ENCODE measurements around the gene KCNIP1.

KCNIP1 gene

DNA sequence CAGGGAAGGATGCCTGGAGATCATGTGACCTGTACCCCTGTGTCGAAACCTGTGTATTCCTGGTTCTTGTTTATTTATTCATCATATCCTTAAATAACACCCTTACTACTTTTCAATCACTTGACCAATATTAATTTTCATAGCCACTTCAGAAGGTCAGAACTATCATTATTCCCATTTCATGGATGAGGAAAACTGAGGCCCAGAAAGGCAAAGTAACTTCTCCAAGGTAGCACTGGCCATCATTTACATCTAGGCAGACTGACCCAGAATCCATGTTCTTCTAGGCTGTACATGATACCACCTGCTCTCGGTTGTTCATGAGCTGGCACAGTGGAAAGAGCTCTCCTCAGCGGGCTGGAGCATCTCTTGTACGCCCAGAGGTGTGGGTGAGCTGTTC, 49.4 kb downstream of the KCNIP1 start:
- H3K36me3 ChIP-seq (ENCODE audit: insufficient read depth, low read length): no peaks in the 10 kb centered on the region
- H3K4me3 ChIP-seq (ENCODE audit: low read length): no peak overlapping the region
- 96% methylated on average over 4 of the region's 4 CpGs for WGBS
- H3K4me1 ChIP-seq (ENCODE audit: insufficient read depth, low read length): 0 out of 2 replicates have a peak, but pooled peaks cover 7% of the 10 kb centered on the region
- no peak overlapping the region for H3K9ac ChIP-seq (ENCODE audit: low read depth, low read length)
- no peak overlapping the region for H3K27ac ChIP-seq (ENCODE audit: low read depth, low read length)
- no peaks in the 10 kb centered on the region for H3K27me3 ChIP-seq (ENCODE audit: insufficient read depth, low read length)
- no peaks in the 10 kb centered on the region for H3K9me3 ChIP-seq (ENCODE audit: insufficient read depth, low read depth, low read length)

DNA sequence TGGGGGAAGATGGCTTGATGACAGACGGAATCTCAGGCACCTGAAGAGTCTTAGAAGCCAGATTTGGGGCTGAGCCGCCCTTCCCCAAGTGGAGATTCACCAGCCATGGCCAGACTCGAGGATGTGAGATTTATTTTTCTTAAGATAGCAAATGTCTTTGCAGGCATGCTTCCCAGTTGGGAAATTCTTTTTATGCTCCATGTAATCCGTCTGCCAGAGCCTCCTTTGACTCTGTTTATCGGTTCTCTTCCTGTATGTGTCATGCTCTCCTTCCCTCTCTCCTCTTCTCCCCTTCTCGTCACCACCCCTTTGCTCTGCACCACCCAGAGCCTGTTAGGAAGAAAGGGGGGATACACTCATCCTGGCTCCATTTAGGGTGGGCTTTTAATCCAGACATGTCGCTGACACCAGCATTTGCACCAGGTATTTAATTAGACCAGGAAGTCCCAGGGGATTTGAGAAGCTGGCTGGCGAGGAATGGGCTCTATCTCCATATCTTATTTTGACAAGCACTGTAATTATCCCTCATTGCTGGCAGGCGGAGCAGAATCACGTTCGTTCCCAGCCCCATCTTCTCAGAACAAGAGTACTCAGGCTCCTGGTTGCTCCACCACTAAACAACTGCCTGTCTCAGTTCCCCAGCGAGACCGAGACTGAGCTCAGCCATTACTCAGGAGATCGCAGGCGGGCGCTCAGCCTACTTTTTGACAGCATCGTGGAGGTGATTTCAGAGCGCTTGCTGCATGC, 50.9 kb downstream of the KCNIP1 start:
- Histone ChIP-seq H3K4me3 (ENCODE audit: low read length) (no peak overlapping the region), H3K9me3 (ENCODE audit: insufficient read depth, low read depth, low read length) (no peaks in the 10 kb centered on the region), H3K4me1 (ENCODE audit: insufficient read depth, low read length) (0 out of 2 replicates have a peak, but pooled peaks cover 7% of the 10 kb centered on the region), H3K27me3 (ENCODE audit: insufficient read depth, low read length) (no peaks in the 10 kb centered on the region), H3K36me3 (ENCODE audit: insufficient read depth, low read length) (no peaks in the 10 kb centered on the region), H3K9ac (ENCODE audit: low read depth, low read length) (no peak overlapping the region), H3K27ac (ENCODE audit: low read depth, low read length) (no peak overlapping the region)
- 86% methylated on average over 17 of the region's 18 CpGs for WGBS

DNA sequence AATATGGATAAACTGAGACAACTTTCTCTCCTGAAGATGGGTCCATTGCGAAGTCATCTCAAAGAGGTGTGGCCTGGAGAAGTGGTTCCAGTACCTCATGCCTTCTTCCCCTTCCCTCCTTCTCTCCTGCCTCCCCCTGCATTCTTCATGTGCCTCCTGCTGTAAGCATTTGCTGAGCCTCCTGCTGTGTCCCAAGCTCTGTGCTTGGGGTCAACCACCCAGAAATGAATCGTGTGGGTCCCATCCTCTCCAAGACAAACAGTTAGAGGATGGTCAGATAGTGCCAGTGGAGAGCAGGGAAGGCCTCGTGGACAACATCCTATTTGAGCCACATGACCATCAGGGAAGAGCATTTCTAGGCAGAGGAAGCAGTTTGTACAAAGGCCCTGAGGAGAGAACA, 53.5 kb downstream of the KCNIP1 start:
- Histone ChIP-seq H3K27me3 (ENCODE audit: insufficient read depth, low read length) (no peaks in the 10 kb centered on the region), H3K9ac (ENCODE audit: low read depth, low read length) (no peak overlapping the region), H3K36me3 (ENCODE audit: insufficient read depth, low read length) (no peaks in the 10 kb centered on the region), H3K9me3 (ENCODE audit: insufficient read depth, low read depth, low read length) (no peaks in the 10 kb centered on the region), H3K4me1 (ENCODE audit: insufficient read depth, low read length) (0 out of 2 replicates have a peak, but pooled peaks cover 10% of the 10 kb centered on the region), H3K27ac (ENCODE audit: low read depth, low read length) (no peak overlapping the region), H3K4me3 (ENCODE audit: low read length) (no peak overlapping the region)
- whole genome bisulfite sequencing: 58% methylated on average over 3 of the region's 3 CpGs

DNA sequence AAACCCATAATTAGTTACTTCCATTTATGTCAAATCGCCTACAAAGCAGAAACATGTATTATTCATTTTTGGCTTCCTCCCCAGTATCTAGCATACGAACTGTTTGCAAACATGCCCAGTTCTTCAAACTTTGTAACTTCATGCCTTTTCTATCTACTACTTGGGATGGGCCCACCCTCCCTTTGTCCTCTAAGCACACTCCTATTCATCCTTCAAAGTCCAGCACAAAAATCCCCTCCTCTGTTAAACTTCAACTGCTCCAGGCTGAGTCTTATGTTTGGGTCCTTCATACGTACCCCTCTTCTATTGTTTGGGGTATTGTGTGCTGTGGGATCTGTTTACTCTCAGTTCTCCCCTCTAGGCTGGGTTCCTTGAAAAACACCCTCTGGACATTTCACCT, 55.5 kb downstream of the KCNIP1 start:
- no peak overlapping the region for H3K27ac ChIP-seq (ENCODE audit: low read depth, low read length)
- H3K4me1 ChIP-seq (ENCODE audit: insufficient read depth, low read length): 0 out of 2 replicates have a peak, but pooled peaks cover 6% of the 10 kb centered on the region
- 93% methylated on average over 2 of the region's 3 CpGs for WGBS
- no peak overlapping the region for H3K9ac ChIP-seq (ENCODE audit: low read depth, low read length)
- no peaks in the 10 kb centered on the region for H3K9me3 ChIP-seq (ENCODE audit: insufficient read depth, low read depth, low read length)
- H3K36me3 ChIP-seq (ENCODE audit: insufficient read depth, low read length): no peaks in the 10 kb centered on the region
- no peaks in the 10 kb centered on the region for H3K27me3 ChIP-seq (ENCODE audit: insufficient read depth, low read length)
- no peak overlapping the region for H3K4me3 ChIP-seq (ENCODE audit: low read length)

DNA sequence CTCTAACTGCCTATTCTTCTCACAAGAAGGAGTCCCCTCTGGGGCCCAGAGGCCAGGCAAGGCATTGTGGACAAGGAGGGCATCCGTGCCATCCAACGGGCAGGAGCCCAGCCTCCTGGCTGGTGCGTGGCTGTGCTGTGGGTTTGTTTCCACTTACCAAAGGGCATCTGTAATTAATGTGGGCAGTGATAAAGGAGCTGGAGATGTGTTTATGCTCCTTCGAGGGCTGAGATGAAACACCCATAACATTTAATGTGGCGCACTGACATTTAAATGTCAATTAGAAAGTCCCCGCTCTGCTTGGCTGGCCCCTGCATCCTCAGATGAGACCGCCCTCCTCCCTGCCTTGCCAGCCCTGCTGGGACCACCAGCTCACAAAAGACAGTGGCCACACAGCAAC, 57.1 kb downstream of the KCNIP1 start:
- H3K4me3 ChIP-seq (ENCODE audit: low read length): no peak overlapping the region
- H3K9me3 ChIP-seq (ENCODE audit: insufficient read depth, low read depth, low read length): no peaks in the 10 kb centered on the region
- no peak overlapping the region for H3K9ac ChIP-seq (ENCODE audit: low read depth, low read length)
- 94% methylated on average over 7 of the region's 7 CpGs for WGBS
- H3K4me1 ChIP-seq (ENCODE audit: insufficient read depth, low read length): 0 out of 2 replicates have a peak, but pooled peaks cover 6% of the 10 kb centered on the region
- no peaks in the 10 kb centered on the region for H3K36me3 ChIP-seq (ENCODE audit: insufficient read depth, low read length)
- H3K27me3 ChIP-seq (ENCODE audit: insufficient read depth, low read length): no peaks in the 10 kb centered on the region
- no peak overlapping the region for H3K27ac ChIP-seq (ENCODE audit: low read depth, low read length)

DNA sequence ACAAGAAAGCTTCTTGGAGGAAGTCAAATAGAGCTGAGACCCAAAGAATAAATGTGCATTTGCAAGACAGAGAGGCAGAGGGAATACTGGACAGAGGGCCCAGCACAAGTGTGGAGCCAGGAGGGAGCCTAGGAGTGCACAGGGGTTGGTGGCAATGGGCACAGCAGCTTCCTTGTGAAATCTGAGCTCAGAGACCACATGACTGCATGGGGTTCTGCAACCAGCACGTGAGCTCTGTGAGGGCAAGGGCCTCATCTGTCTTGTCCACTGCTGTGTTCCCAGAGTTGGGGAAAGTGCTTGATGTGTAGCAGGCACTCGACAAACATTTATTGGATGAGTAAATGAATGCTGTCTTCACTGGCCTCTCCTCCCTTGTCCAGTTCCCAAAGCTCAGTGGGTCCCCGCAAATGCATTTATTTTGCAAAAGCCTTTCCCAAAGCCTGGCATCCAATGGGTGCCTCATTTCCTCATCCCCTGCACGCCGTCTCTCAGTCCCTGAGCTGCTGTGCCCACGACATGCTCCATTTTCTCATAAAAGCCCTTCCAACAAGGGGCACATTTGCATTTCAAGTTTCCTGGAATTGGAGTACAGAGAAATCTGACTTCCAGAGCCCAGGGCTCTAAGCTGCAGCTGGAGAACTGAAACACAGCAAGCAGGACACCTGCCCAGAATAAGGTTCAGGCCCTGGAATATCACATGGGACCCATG, 58.5 kb downstream of the KCNIP1 start:
- Histone ChIP-seq H3K27me3 (ENCODE audit: insufficient read depth, low read length) (no peaks in the 10 kb centered on the region), H3K4me1 (ENCODE audit: insufficient read depth, low read length) (0 out of 2 replicates have a peak, but pooled peaks cover 6% of the 10 kb centered on the region), H3K36me3 (ENCODE audit: insufficient read depth, low read length) (no peaks in the 10 kb centered on the region), H3K4me3 (ENCODE audit: low read length) (no peak overlapping the region), H3K9ac (ENCODE audit: low read depth, low read length) (no peak overlapping the region), H3K9me3 (ENCODE audit: insufficient read depth, low read depth, low read length) (no peaks in the 10 kb centered on the region), H3K27ac (ENCODE audit: low read depth, low read length) (no peak overlapping the region)
- 81% methylated on average over 6 of the region's 6 CpGs for WGBS

DNA sequence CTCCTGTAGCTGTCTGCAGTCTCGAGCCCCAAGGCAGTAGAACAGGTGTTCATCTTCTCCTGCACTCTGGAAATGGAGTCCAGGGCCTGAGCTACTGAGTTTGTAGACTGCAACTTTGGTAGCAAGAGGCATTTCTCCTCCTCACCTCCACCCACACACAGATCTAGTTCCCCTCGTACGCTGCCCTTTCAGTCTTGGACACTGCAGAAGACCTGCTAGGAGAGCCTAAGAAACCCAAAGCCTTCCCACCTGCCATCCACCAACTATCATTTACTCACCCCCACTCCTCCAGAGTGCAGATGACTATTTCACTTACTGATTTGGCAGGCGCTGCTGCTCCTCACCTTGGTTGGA, 59.0 kb downstream of the KCNIP1 start:
- 0 out of 2 replicates have a peak, but pooled peaks cover 6% of the 10 kb centered on the region for H3K4me1 ChIP-seq (ENCODE audit: insufficient read depth, low read length)
- H3K9ac ChIP-seq (ENCODE audit: low read depth, low read length): no peak overlapping the region
- no peaks in the 10 kb centered on the region for H3K9me3 ChIP-seq (ENCODE audit: insufficient read depth, low read depth, low read length)
- no peak overlapping the region for H3K27ac ChIP-seq (ENCODE audit: low read depth, low read length)
- H3K36me3 ChIP-seq (ENCODE audit: insufficient read depth, low read length): no peaks in the 10 kb centered on the region
- 95% methylated on average over 4 of the region's 4 CpGs for WGBS
- no peak overlapping the region for H3K4me3 ChIP-seq (ENCODE audit: low read length)
- H3K27me3 ChIP-seq (ENCODE audit: insufficient read depth, low read length): no peaks in the 10 kb centered on the region

DNA sequence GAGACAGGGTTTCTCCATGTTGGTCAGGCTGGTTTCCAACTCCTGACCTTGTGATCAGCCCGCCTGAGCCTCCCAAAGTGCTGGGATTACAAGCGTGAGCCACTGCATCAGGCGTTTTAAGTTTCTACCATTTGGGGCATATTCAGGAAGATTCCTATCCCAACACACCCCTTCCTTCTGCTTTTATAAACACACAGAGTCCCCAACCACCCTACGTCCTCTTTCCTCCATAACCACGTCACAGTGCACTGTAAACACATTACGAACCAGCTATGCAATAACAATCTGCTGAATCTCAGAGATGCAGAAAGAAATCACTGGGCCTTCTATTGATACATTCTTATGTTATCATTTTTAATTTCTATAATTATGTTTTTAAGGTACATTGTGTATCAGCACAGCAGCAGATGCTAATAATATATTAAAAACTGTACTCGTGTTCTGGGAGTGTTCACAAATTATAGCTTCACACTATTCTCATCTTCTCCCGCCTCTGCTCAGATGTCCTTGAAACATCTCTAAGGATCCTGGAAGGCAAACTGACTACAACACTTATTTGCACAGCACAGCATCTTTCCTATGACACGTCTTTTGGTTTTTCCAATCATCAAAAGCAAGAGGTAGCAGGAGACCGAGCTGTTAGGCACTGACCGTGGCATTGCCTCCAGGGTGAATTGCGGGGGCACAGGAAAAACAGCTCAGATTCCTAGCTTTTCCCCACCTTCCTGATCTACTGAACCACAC, 60.2 kb downstream of the KCNIP1 start:
- Histone ChIP-seq H3K4me1 (ENCODE audit: insufficient read depth, low read length) (0 out of 2 replicates have a peak, but pooled peaks cover 6% of the 10 kb centered on the region), H3K27ac (ENCODE audit: low read depth, low read length) (no peak overlapping the region), H3K36me3 (ENCODE audit: insufficient read depth, low read length) (no peaks in the 10 kb centered on the region), H3K9ac (ENCODE audit: low read depth, low read length) (no peak overlapping the region), H3K27me3 (ENCODE audit: insufficient read depth, low read length) (no peaks in the 10 kb centered on the region), H3K9me3 (ENCODE audit: insufficient read depth, low read depth, low read length) (no peaks in the 10 kb centered on the region), H3K4me3 (ENCODE audit: low read length) (no peak overlapping the region)
- WGBS: 92% methylated on average over 12 of the region's 12 CpGs

DNA sequence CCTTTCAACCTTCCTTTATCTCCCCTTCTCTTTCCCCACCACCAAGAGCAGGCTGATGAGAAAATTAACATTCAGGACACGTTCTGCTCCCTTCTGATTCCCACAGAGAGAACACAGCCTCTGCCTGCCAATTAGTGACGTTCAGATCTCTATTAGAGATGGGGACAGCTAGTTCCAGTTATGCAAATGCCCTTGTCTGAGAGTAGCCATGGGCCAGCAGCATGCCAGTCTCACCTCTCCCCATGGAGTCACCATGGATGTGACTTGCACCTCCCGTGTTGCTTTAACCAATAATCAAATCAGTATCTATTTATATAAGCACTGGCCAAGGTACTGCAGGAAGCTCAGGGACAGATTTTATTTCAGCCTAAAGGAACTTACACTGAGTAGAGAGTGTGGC, 61.3 kb downstream of the KCNIP1 start:
- Histone ChIP-seq H3K4me3 (ENCODE audit: low read length) (no peak overlapping the region), H3K27me3 (ENCODE audit: insufficient read depth, low read length) (no peaks in the 10 kb centered on the region), H3K4me1 (ENCODE audit: insufficient read depth, low read length) (0 out of 2 replicates have a peak, but pooled peaks cover 6% of the 10 kb centered on the region), H3K9ac (ENCODE audit: low read depth, low read length) (no peak overlapping the region), H3K9me3 (ENCODE audit: insufficient read depth, low read depth, low read length) (no peaks in the 10 kb centered on the region), H3K36me3 (ENCODE audit: insufficient read depth, low read length) (no peaks in the 10 kb centered on the region), H3K27ac (ENCODE audit: low read depth, low read length) (no peak overlapping the region)
- 56% methylated on average over 3 of the region's 3 CpGs for WGBS

DNA sequence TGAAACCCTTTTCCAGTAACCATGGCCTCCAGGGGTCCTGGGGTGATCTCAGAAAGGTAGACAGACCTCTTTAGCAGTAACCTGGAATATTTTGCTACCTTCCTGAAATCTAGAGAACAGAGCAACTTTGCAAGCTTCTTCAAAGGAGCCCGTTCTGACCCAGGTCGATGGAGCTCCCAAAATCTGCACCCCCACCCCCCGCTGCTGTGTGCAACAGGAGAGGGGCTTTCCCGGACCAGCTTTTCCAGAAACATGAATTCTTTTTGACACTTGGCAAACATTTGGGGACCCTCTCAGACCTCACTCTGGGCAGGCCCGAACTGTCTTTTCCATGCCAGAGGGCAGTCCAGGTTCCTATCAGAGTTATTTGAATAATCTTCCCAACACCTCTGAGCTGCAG, 65.3 kb downstream of the KCNIP1 start:
- Histone ChIP-seq H3K4me3 (ENCODE audit: low read length) (no peak overlapping the region), H3K4me1 (ENCODE audit: insufficient read depth, low read length) (peaks cover 4% of the 10 kb centered on the region; the same call in 1 of the 2 replicates), H3K9me3 (ENCODE audit: insufficient read depth, low read depth, low read length) (no peaks in the 10 kb centered on the region), H3K9ac (ENCODE audit: low read depth, low read length) (no peak overlapping the region), H3K27me3 (ENCODE audit: insufficient read depth, low read length) (no peaks in the 10 kb centered on the region), H3K36me3 (ENCODE audit: insufficient read depth, low read length) (no peaks in the 10 kb centered on the region), H3K27ac (ENCODE audit: low read depth, low read length) (no peak overlapping the region)
- 92% methylated on average over 5 of the region's 5 CpGs for WGBS

DNA sequence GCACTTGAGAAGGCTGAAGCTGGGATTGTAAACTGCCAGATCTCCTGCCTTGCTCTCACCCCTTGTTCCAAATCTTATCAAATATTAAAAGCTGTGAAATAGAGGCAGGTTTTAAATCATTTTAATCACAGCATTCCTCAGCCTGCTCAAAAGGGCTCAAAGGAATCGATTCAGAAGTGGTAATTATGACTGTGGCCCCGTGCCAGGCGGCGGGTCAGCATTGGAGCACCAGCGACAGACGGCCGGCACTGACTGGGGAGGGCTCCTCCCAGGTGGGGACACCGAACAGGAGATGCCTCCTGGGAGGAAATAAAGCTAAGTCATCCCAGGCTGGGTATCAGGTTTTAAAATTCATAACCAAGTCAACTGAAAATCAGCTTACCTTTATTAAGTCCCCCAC, 66.7 kb downstream of the KCNIP1 start:
- H3K9me3 ChIP-seq (ENCODE audit: insufficient read depth, low read depth, low read length): no peaks in the 10 kb centered on the region
- H3K36me3 ChIP-seq (ENCODE audit: insufficient read depth, low read length): no peaks in the 10 kb centered on the region
- no peak overlapping the region for H3K27ac ChIP-seq (ENCODE audit: low read depth, low read length)
- peaks cover 4% of the 10 kb centered on the region; the same call in 1 of the 2 replicates for H3K4me1 ChIP-seq (ENCODE audit: insufficient read depth, low read length)
- no peaks in the 10 kb centered on the region for H3K27me3 ChIP-seq (ENCODE audit: insufficient read depth, low read length)
- H3K9ac ChIP-seq (ENCODE audit: low read depth, low read length): no peak overlapping the region
- no peak overlapping the region for H3K4me3 ChIP-seq (ENCODE audit: low read length)
- 94% methylated on average over 8 of the region's 8 CpGs for WGBS
